ENCODE measurements around the gene KRT10. TPM values are rescaled to one million over a fixed set of nuclear protein-coding genes. Genes with fewer than 3 reads are reported as not detected.

The KRT10 gene
- total RNA-seq, 1 experiment from 2014 or later, result 49.4 TPM

- ChIA-PET POLR2A (ENCODE audit: unreplicated experiment) (no interaction called here), CTCF (no interaction called here)
- H3K36me3 ChIP-seq (ENCODE audit: low read depth), result peaks cover 3% of the 10 kb centered on the region; the same call in 1 of the 2 replicates
- no peak for TF ChIP-seq CTCF (conservative IDR thresholded peaks at IDR 0.05)
- TF ChIP-seq EZH2 (IDR thresholded peaks at IDR 0.05; ENCODE audit: low read depth), result no peak
- no peaks in the 10 kb centered on the region for H3K79me2 ChIP-seq (ENCODE audit: low read depth)
- intact Hi-C loops (cut with micrococcal nuclease; ENCODE audit: unreplicated experiment), result no loop called here
- H3K4me3 ChIP-seq, result no peak overlapping the region
- no peak overlapping the region for H3K27ac ChIP-seq
- no peak for DNase-seq
- no peaks in the 10 kb centered on the region for H3K27me3 ChIP-seq (ENCODE audit: insufficient read depth, low read depth)
- no peaks in the 10 kb centered on the region for H3K9me2 ChIP-seq (ENCODE audit: insufficient read depth)
- H3K4me1 ChIP-seq (replicated peaks; ENCODE audit: insufficient read depth), result no peaks in the 10 kb centered on the region
- no peaks in the 10 kb centered on the region for H4K20me1 ChIP-seq (ENCODE audit: insufficient read depth)
- no peak overlapping the region for H2AFZ ChIP-seq
- H3K4me2 ChIP-seq, result no peak overlapping the region
- 0 out of 2 replicates have a peak, but pooled peaks cover 3% of the 10 kb centered on the region for H3F3A ChIP-seq (ENCODE audit: insufficient read depth, low read depth)
- no TSS peak for BruUV-seq (replicated peaks)
- no peaks in the 10 kb centered on the region for H3K9me3 ChIP-seq (ENCODE audit: insufficient read depth, low read depth)
These were observed 13.6 kb upstream of the KRT10 start for GRCh38 chr17:40836020-40836419.

- no peak for DNase-seq
- TF ChIP-seq CTCF (conservative IDR thresholded peaks at IDR 0.05), result no peak
- Histone ChIP-seq H3K79me2 (ENCODE audit: low read depth) (no peaks in the 10 kb centered on the region), H3K4me2 (no peak overlapping the region), H3K36me3 (ENCODE audit: low read depth) (peaks cover 3% of the 10 kb centered on the region; the same call in 1 of the 2 replicates), H3K9me3 (ENCODE audit: insufficient read depth, low read depth) (no peaks in the 10 kb centered on the region), H3K27me3 (ENCODE audit: insufficient read depth, low read depth) (no peaks in the 10 kb centered on the region), H4K20me1 (ENCODE audit: insufficient read depth) (no peaks in the 10 kb centered on the region), H3K27ac (no peak overlapping the region), H3F3A (ENCODE audit: insufficient read depth, low read depth) (0 out of 2 replicates have a peak, but pooled peaks cover 3% of the 10 kb centered on the region), H3K4me3 (no peak overlapping the region), H2AFZ (no peak overlapping the region), H3K4me1 (replicated peaks; ENCODE audit: insufficient read depth) (no peaks in the 10 kb centered on the region), H3K9me2 (ENCODE audit: insufficient read depth) (no peaks in the 10 kb centered on the region)
- BruUV-seq (replicated peaks), result no TSS peak
- ChIA-PET POLR2A (ENCODE audit: unreplicated experiment) (no interaction called here), CTCF (no interaction called here)
- intact Hi-C loops (cut with micrococcal nuclease; ENCODE audit: unreplicated experiment), result no loop called here
These were observed 11.5 kb upstream of the KRT10 start for GRCh38 chr17:40833882-40834281.

- BruUV-seq (replicated peaks), result no TSS peak
- ChIA-PET CTCF (interaction anchor here (0.7 kb wide), 1 partner anchor 59 kb away, joined by 3 read pairs; no protein-coding TSS in a partner anchor), POLR2A (ENCODE audit: unreplicated experiment) (interaction anchor here (0.6 kb wide), 1 partner anchor 195 kb away, joined by 7 read pairs; no protein-coding TSS in a partner anchor)
These were observed 10.4 kb upstream of the KRT10 start for GRCh38 chr17:40832840-40833239.

More at GRCh38 chr17:40832840-40833239, 10.4 kb upstream of the KRT10 start:
- peaks cover 3% of the 10 kb centered on the region; the same call in 1 of the 2 replicates for H3K36me3 ChIP-seq (ENCODE audit: low read depth)
- H3F3A ChIP-seq (ENCODE audit: insufficient read depth, low read depth), result 0 out of 2 replicates have a peak, but pooled peaks cover 3% of the 10 kb centered on the region
- H3K79me2 ChIP-seq (ENCODE audit: low read depth), result no peaks in the 10 kb centered on the region
- TF ChIP-seq CTCF (conservative IDR thresholded peaks at IDR 0.05), result no peak
- no peak for TF ChIP-seq EZH2 (IDR thresholded peaks at IDR 0.05; ENCODE audit: low read depth)
- no peaks in the 10 kb centered on the region for H4K20me1 ChIP-seq (ENCODE audit: insufficient read depth)
- no peaks in the 10 kb centered on the region for H3K27me3 ChIP-seq (ENCODE audit: insufficient read depth, low read depth)
- no peaks in the 10 kb centered on the region for H3K4me1 ChIP-seq (replicated peaks; ENCODE audit: insufficient read depth)
- H3K4me3 ChIP-seq, result no peak overlapping the region
- no peak overlapping the region for H2AFZ ChIP-seq
- no peak for DNase-seq
- no peaks in the 10 kb centered on the region for H3K9me3 ChIP-seq (ENCODE audit: insufficient read depth, low read depth)
- no peaks in the 10 kb centered on the region for H3K9me2 ChIP-seq (ENCODE audit: insufficient read depth)
- H3K27ac ChIP-seq, result 0 out of 2 replicates have a peak overlapping the region, but pooled peaks have one; percentile 16
- no peak overlapping the region for H3K4me2 ChIP-seq
- intact Hi-C loops (cut with micrococcal nuclease; ENCODE audit: unreplicated experiment), result no loop called here

Measured in PC-9 (cell line).